ENCODE measurements around the gene INTS7. TPM values are rescaled to one million over a fixed set of nuclear protein-coding genes. Genes with fewer than 3 reads are reported as not detected.

The INTS7 gene
- total RNA-seq, 1 experiment from 2014 or later, result 21.7 TPM

DNA sequence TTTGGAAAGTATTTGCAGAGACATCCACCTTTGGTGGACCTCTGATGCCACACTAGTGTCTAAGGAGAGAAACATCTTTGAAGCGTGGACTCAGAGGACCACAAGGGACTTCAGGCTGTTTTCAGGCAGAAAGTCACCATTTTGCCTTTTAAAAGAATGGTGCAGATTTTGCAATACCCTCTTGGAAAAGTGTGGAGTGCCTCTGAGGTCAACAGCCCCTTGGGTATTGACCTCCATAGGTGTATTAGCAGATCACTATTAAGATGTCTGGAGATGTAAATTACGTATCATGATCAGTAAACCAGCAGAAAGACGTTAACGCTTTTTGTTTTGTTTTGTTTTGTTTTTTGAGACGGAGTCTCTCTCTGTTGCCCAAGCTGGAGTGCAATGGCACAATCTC, 87.0 kb downstream of the INTS7 start:
- Histone ChIP-seq H3K4me2 (ENCODE audit: low read length) (no peak overlapping the region), H3K27ac (ENCODE audit: low read depth, low read length) (no peak overlapping the region), H3K27me3 (ENCODE audit: insufficient read depth, low read length) (no peaks in the 10 kb centered on the region), H3K9ac (ENCODE audit: low read length) (no peak overlapping the region), H3K36me3 (ENCODE audit: control insufficient read depth in 1 of 2, insufficient read depth in 2 of 2, low read length in 2 of 2) (no peaks in the 10 kb centered on the region; a peak in 1 of 4 replicates), H2AFZ (ENCODE audit: low read depth, low read length, poor library complexity, severe bottlenecking) (no peak overlapping the region), H3K9me3 (ENCODE audit: control insufficient read depth in 1 of 2, insufficient read depth in 1 of 2, low read depth in 1 of 2, low read length in 2 of 2) (no peaks in the 10 kb centered on the region), H4K20me1 (ENCODE audit: insufficient read depth) (no peaks in the 10 kb centered on the region), H3K4me1 (ENCODE audit: control insufficient read depth in 1 of 2, insufficient read depth in 2 of 2, low read length in 2 of 2) (peaks cover 0 to 11% of the 10 kb centered on the region in 2 experiments; a peak in 2 of 4 replicates), H3K79me2 (ENCODE audit: insufficient read depth, low read length) (no peaks in the 10 kb centered on the region), H3K9me2 (ENCODE audit: insufficient read depth) (no peaks in the 10 kb centered on the region), H3K4me3 (replicated peaks in 1 of 2; ENCODE audit: low read depth in 1 of 2, low read length in 2 of 2) (no peak overlapping the region)
- RAD21 ChIA-PET (ENCODE audit: low non-redundant PET in 1 of 2, low total read pairs in 2 of 2, uncharacterized antibody in 2 of 2, unreplicated experiment in 2 of 2), result no interaction called here
- no peak for TF ChIP-seq JUND (IDR thresholded peaks at IDR 0.05)
- no peak for TF ChIP-seq TCF7L2 (IDR thresholded peaks at IDR 0.05; ENCODE audit: borderline replicate concordance, extremely low read depth, insufficient read depth, insufficient read length)
- TF ChIP-seq, protein P1, sequence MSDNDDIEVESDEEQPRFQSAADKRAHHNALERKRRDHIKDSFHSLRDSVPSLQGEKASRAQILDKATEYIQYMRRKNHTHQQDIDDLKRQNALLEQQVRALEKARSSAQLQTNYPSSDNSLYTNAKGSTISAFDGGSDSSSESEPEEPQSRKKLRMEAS (IDR thresholded peaks at IDR 0.05), result no peak
- no peak for TF ChIP-seq EZH2 (IDR thresholded peaks at IDR 0.05)
- no peak for TF ChIP-seq POLR2A (IDR thresholded peaks at IDR 0.05; ENCODE audit: borderline replicate concordance, extremely low read depth, insufficient read depth, insufficient read length)
- no peak for TF ChIP-seq ZFX (IDR thresholded peaks at IDR 0.05)
- TF ChIP-seq, protein P2, sequence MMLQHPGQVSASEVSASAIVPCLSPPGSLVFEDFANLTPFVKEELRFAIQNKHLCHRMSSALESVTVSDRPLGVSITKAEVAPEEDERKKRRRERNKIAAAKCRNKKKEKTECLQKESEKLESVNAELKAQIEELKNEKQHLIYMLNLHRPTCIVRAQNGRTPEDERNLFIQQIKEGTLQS (IDR thresholded peaks at IDR 0.05), result no peak
- TF ChIP-seq SRF (IDR thresholded peaks at IDR 0.05; ENCODE audit: low read depth), result no peak
- TF ChIP-seq ZNF274 (IDR thresholded peaks at IDR 0.05; ENCODE audit: low read depth, low read length), result no peak
- TF ChIP-seq ELF1 (IDR thresholded peaks at IDR 0.05; ENCODE audit: borderline replicate concordance, low read depth), result no peak
- TF ChIP-seq FOSL1 (IDR thresholded peaks at IDR 0.05; ENCODE audit: low read depth), result no peak
- TF ChIP-seq, protein P3, sequence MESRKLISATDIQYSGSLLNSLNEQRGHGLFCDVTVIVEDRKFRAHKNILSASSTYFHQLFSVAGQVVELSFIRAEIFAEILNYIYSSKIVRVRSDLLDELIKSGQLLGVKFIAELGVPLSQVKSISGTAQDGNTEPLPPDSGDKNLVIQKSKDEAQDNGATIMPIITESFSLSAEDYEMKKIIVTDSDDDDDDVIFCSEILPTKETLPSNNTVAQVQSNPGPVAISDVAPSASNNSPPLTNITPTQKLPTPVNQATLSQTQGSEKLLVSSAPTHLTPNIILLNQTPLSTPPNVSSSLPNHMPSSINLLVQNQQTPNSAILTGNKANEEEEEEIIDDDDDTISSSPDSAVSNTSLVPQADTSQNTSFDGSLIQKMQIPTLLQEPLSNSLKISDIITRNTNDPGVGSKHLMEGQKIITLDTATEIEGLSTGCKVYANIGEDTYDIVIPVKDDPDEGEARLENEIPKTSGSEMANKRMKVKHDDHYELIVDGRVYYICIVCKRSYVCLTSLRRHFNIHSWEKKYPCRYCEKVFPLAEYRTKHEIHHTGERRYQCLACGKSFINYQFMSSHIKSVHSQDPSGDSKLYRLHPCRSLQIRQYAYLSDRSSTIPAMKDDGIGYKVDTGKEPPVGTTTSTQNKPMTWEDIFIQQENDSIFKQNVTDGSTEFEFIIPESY (IDR thresholded peaks at IDR 0.05; ENCODE audit: extremely low read depth, insufficient replicate concordance, low read length), result no peak
- TF ChIP-seq CEBPB (IDR thresholded peaks at IDR 0.05; ENCODE audit: low read depth), result no peak
- no peak for TF ChIP-seq EGR1 (IDR thresholded peaks at IDR 0.05; ENCODE audit: low read depth)
- TF ChIP-seq RAD21 (IDR thresholded peaks at IDR 0.05; ENCODE audit: low read depth), result no peak
- TF ChIP-seq EZH2phosphoT487 (IDR thresholded peaks at IDR 0.05; ENCODE audit: borderline replicate concordance), result no peak
- TF ChIP-seq SP1 (IDR thresholded peaks at IDR 0.05; ENCODE audit: low read depth), result no peak
- TF ChIP-seq, protein P4, sequence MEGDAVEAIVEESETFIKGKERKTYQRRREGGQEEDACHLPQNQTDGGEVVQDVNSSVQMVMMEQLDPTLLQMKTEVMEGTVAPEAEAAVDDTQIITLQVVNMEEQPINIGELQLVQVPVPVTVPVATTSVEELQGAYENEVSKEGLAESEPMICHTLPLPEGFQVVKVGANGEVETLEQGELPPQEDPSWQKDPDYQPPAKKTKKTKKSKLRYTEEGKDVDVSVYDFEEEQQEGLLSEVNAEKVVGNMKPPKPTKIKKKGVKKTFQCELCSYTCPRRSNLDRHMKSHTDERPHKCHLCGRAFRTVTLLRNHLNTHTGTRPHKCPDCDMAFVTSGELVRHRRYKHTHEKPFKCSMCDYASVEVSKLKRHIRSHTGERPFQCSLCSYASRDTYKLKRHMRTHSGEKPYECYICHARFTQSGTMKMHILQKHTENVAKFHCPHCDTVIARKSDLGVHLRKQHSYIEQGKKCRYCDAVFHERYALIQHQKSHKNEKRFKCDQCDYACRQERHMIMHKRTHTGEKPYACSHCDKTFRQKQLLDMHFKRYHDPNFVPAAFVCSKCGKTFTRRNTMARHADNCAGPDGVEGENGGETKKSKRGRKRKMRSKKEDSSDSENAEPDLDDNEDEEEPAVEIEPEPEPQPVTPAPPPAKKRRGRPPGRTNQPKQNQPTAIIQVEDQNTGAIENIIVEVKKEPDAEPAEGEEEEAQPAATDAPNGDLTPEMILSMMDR (IDR thresholded peaks at IDR 0.05 in 2 of 3, conservative IDR thresholded peaks at IDR 0.05 in 1 of 3; ENCODE audit: borderline replicate concordance in 1 of 3, insufficient read depth in 1 of 3, low read depth in 2 of 3, low read length in 2 of 3), result no peak
- no peak for TF ChIP-seq CBX3 (IDR thresholded peaks at IDR 0.05; ENCODE audit: low read depth)
- POLR2A ChIA-PET, result no interaction called here
- DNase-seq (ENCODE audit: low read depth, low spot score) (no peak), ATAC-seq (no peak)
- CTCF ChIA-PET, result no interaction called here
- no TSS peak for BruUV-seq (replicated peaks)
- intact Hi-C loops (cut with micrococcal nuclease), result no loop called here
